ENCODE measurements around the gene WARS2. TPM values are rescaled to one million over a fixed set of nuclear protein-coding genes. Genes with fewer than 3 reads are reported as not detected.

The WARS2 gene
- total RNA-seq, 2 donors from 2014 or later = 9.9 to 11.8 TPM

- Histone ChIP-seq H3K4me1 (ENCODE audit: control insufficient read depth, insufficient read depth, low read length) (no peaks in the 10 kb centered on the region), H3K4me3 (ENCODE audit: low read length) (no peak overlapping the region), H3K27ac (ENCODE audit: low read depth, low read length) (no peak overlapping the region), H3K9ac (ENCODE audit: extremely low read depth, low read length, poor library complexity, severe bottlenecking) (no peak overlapping the region), H3K36me3 (ENCODE audit: control insufficient read depth, insufficient read depth, low read length) (no peaks in the 10 kb centered on the region), H3K9me3 (ENCODE audit: control insufficient read depth, low read length) (no peaks in the 10 kb centered on the region), H3K27me3 (ENCODE audit: control insufficient read depth, insufficient read depth, low read length, poor library complexity, severe bottlenecking) (no peaks in the 10 kb centered on the region)
- peaks cover 6% of the 10 kb centered on the region for H3K4me1 Mint-ChIP-seq
- TF ChIP-seq CTCF (conservative IDR thresholded peaks at IDR 0.05) = no peak
- H3K9me3 Mint-ChIP-seq = no peaks in the 10 kb centered on the region
- DNase-seq = no peak
- 91% methylated on average over 3 of the region's 3 CpGs; no CpG with 5 or more reads in 1 of the 2 experiments for WGBS, 2 experiments (ENCODE audit: insufficient coverage in 1 of 2, insufficient read length in 1 of 2)
- no peak overlapping the region for H3K27ac Mint-ChIP-seq
- H3K4me3 Mint-ChIP-seq = no peak overlapping the region
- no peaks in the 10 kb centered on the region for H3K36me3 Mint-ChIP-seq (ENCODE audit: low read depth)
- no peaks in the 10 kb centered on the region for H3K27me3 Mint-ChIP-seq (ENCODE audit: insufficient read depth)
These were observed 43.1 kb downstream of the WARS2 start for GRCh38 chr1:119097380-119097779.

GRCh38 chr1:119093721-119094120 is 46.7 kb downstream of the WARS2 start:
- no peaks in the 10 kb centered on the region for H3K9me3 ChIP-seq (ENCODE audit: control insufficient read depth, low read length)
- 100% methylated on average over 1 of the region's 1 CpG; no CpG with 5 or more reads in 1 of the 2 experiments for WGBS, 2 experiments (ENCODE audit: insufficient coverage in 1 of 2, insufficient read length in 1 of 2)
- Mint-ChIP-seq H3K4me1 (peaks cover 6% of the 10 kb centered on the region), H3K27ac (no peak overlapping the region), H3K4me3 (no peak overlapping the region), H3K27me3 (ENCODE audit: insufficient read depth) (no peaks in the 10 kb centered on the region), H3K9me3 (no peaks in the 10 kb centered on the region), H3K36me3 (ENCODE audit: low read depth) (no peaks in the 10 kb centered on the region)
- no peak for DNase-seq
- no peak overlapping the region for H3K27ac ChIP-seq (ENCODE audit: low read depth, low read length)
- no peak overlapping the region for H3K9ac ChIP-seq (ENCODE audit: extremely low read depth, low read length, poor library complexity, severe bottlenecking)
- no peaks in the 10 kb centered on the region for H3K36me3 ChIP-seq (ENCODE audit: control insufficient read depth, insufficient read depth, low read length)
- H3K27me3 ChIP-seq (ENCODE audit: control insufficient read depth, insufficient read depth, low read length, poor library complexity, severe bottlenecking) = no peaks in the 10 kb centered on the region
- no peak overlapping the region for H3K4me3 ChIP-seq (ENCODE audit: low read length)
- H3K4me1 ChIP-seq (ENCODE audit: control insufficient read depth, insufficient read depth, low read length) = no peaks in the 10 kb centered on the region
- no peak for TF ChIP-seq CTCF (conservative IDR thresholded peaks at IDR 0.05)

- WGBS, 2 experiments (ENCODE audit: insufficient coverage in 1 of 2, insufficient read length in 1 of 2) = 92 to 94% methylated on average over 3 to 4 of the region's 4 CpGs
- no peak for DNase-seq
- no peak overlapping the region for H3K4me3 Mint-ChIP-seq
- Histone ChIP-seq H3K27me3 (ENCODE audit: control insufficient read depth, insufficient read depth, low read length, poor library complexity, severe bottlenecking) (no peaks in the 10 kb centered on the region), H3K9ac (ENCODE audit: extremely low read depth, low read length, poor library complexity, severe bottlenecking) (no peak overlapping the region), H3K36me3 (ENCODE audit: control insufficient read depth, insufficient read depth, low read length) (no peaks in the 10 kb centered on the region), H3K9me3 (ENCODE audit: control insufficient read depth, low read length) (no peaks in the 10 kb centered on the region), H3K4me1 (ENCODE audit: control insufficient read depth, insufficient read depth, low read length) (no peaks in the 10 kb centered on the region), H3K27ac (ENCODE audit: low read depth, low read length) (peak overlapping the region; percentile 11), H3K4me3 (ENCODE audit: low read length) (no peak overlapping the region)
- no peaks in the 10 kb centered on the region for H3K9me3 Mint-ChIP-seq
- H3K27me3 Mint-ChIP-seq (ENCODE audit: insufficient read depth) = no peaks in the 10 kb centered on the region
- TF ChIP-seq CTCF (conservative IDR thresholded peaks at IDR 0.05) = no peak
- no peak overlapping the region for H3K27ac Mint-ChIP-seq
- peaks cover 5% of the 10 kb centered on the region for H3K4me1 Mint-ChIP-seq
- H3K36me3 Mint-ChIP-seq (ENCODE audit: low read depth) = no peaks in the 10 kb centered on the region
These were observed 48.8 kb downstream of the WARS2 start for GRCh38 chr1:119091618-119092017.
